ENCODE results near the gene PDK3. TPM values are rescaled to one million over a fixed set of nuclear protein-coding genes. Genes with fewer than 3 reads are reported as not detected.

Gene PDK3
- total RNA-seq, 1 experiment from 2014 or later, result 9.6 TPM

DNA sequence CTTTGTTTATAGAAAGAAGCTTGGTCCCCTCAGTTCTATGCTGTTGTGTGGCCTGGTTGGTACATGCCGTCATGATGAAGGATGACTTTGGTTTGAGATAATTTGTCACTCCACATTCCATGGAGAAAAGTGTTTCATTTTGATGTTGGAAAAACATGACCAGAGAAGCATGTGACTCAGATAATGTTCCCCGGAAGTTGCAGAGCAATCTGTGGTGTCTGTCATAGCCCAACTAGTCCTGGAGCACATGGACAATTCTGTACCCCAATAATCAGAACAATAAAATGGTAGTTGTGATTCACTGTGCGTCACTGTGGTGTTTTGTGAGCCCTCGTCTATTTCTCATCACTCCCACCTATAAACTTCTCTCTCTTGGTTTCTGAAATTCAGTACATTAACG is 85.1 kb downstream of the PDK3 start:
- intact Hi-C loops (cut with micrococcal nuclease), result no loop called here
- no peak overlapping the region for H3K4me3 ChIP-seq (replicated peaks in 1 of 2; ENCODE audit: low read depth in 1 of 2, low read length in 2 of 2)
- CTCF ChIA-PET, result no interaction called here
- no TSS peak for BruUV-seq (replicated peaks)
- no peaks in the 10 kb centered on the region for H4K20me1 ChIP-seq (ENCODE audit: insufficient read depth)
- no peaks in the 10 kb centered on the region for H3K9me3 ChIP-seq (ENCODE audit: control insufficient read depth in 1 of 2, insufficient read depth in 1 of 2, low read depth in 1 of 2, low read length in 2 of 2)
- RAD21 ChIA-PET (ENCODE audit: low non-redundant PET in 1 of 2, low total read pairs in 2 of 2, uncharacterized antibody in 2 of 2, unreplicated experiment in 2 of 2), result no interaction called here
- H3K36me3 ChIP-seq (ENCODE audit: control insufficient read depth in 1 of 2, insufficient read depth in 2 of 2, low read length in 2 of 2), result no peaks in the 10 kb centered on the region
- no peak for ATAC-seq
- no peaks in the 10 kb centered on the region for H3K4me1 ChIP-seq (ENCODE audit: control insufficient read depth in 1 of 2, insufficient read depth in 2 of 2, low read length in 2 of 2)
- H3K27ac ChIP-seq (ENCODE audit: low read depth, low read length), result no peak overlapping the region
- H2AFZ ChIP-seq (ENCODE audit: low read depth, low read length, poor library complexity, severe bottlenecking), result no peak overlapping the region
- no peak overlapping the region for H3K4me2 ChIP-seq (ENCODE audit: low read length)
- no peaks in the 10 kb centered on the region for H3K79me2 ChIP-seq (ENCODE audit: insufficient read depth, low read length)
- no peak for DNase-seq (ENCODE audit: low read depth, low spot score)
- POLR2A ChIA-PET, result no interaction called here
- no peaks in the 10 kb centered on the region for H3K9me2 ChIP-seq (ENCODE audit: insufficient read depth)
- H3K9ac ChIP-seq (ENCODE audit: low read length), result no peak overlapping the region
- no peak for TF ChIP-seq SP1 (IDR thresholded peaks at IDR 0.05; ENCODE audit: low read depth)
- TF ChIP-seq, protein P1, sequence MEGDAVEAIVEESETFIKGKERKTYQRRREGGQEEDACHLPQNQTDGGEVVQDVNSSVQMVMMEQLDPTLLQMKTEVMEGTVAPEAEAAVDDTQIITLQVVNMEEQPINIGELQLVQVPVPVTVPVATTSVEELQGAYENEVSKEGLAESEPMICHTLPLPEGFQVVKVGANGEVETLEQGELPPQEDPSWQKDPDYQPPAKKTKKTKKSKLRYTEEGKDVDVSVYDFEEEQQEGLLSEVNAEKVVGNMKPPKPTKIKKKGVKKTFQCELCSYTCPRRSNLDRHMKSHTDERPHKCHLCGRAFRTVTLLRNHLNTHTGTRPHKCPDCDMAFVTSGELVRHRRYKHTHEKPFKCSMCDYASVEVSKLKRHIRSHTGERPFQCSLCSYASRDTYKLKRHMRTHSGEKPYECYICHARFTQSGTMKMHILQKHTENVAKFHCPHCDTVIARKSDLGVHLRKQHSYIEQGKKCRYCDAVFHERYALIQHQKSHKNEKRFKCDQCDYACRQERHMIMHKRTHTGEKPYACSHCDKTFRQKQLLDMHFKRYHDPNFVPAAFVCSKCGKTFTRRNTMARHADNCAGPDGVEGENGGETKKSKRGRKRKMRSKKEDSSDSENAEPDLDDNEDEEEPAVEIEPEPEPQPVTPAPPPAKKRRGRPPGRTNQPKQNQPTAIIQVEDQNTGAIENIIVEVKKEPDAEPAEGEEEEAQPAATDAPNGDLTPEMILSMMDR (IDR thresholded peaks at IDR 0.05 in 2 of 3, conservative IDR thresholded peaks at IDR 0.05 in 1 of 3; ENCODE audit: borderline replicate concordance in 1 of 3, insufficient read depth in 1 of 3, low read depth in 2 of 3, low read length in 2 of 3), result no peak
- H3K27me3 ChIP-seq (ENCODE audit: insufficient read depth, low read length), result no peaks in the 10 kb centered on the region

DNA sequence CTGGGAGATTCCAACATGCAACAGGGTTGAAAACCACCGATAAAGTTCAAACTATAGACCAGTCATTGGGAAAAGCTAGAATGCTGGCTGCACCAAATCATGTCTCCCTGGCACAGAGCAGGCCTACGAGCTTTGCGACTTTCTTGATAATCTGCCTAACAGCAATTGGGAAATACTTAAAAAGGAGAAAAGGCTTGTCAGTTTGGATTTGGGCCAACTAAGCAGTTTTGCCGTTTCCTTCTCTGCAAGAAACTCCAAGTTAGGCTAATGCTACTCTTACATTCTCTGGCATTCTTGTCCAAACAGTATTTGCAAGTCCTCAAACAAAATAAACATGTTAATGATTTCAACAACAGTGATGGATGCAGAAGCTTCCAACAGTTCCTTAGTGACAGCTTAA is 87.9 kb downstream of the PDK3 start:
- Histone ChIP-seq H2AFZ (ENCODE audit: low read depth, low read length, poor library complexity, severe bottlenecking) (no peak overlapping the region), H3K9me2 (ENCODE audit: insufficient read depth) (no peaks in the 10 kb centered on the region), H3K36me3 (ENCODE audit: control insufficient read depth in 1 of 2, insufficient read depth in 2 of 2, low read length in 2 of 2) (no peaks in the 10 kb centered on the region), H3K9ac (ENCODE audit: low read length) (no peak overlapping the region), H3K27ac (ENCODE audit: low read depth, low read length) (no peak overlapping the region), H4K20me1 (ENCODE audit: insufficient read depth) (no peaks in the 10 kb centered on the region), H3K27me3 (ENCODE audit: insufficient read depth, low read length) (no peaks in the 10 kb centered on the region), H3K4me2 (ENCODE audit: low read length) (no peak overlapping the region), H3K79me2 (ENCODE audit: insufficient read depth, low read length) (no peaks in the 10 kb centered on the region), H3K4me3 (replicated peaks in 1 of 2; ENCODE audit: low read depth in 1 of 2, low read length in 2 of 2) (no peak overlapping the region), H3K9me3 (ENCODE audit: control insufficient read depth in 1 of 2, insufficient read depth in 1 of 2, low read depth in 1 of 2, low read length in 2 of 2) (no peaks in the 10 kb centered on the region), H3K4me1 (ENCODE audit: control insufficient read depth in 1 of 2, insufficient read depth in 2 of 2, low read length in 2 of 2) (no peaks in the 10 kb centered on the region)
- ChIA-PET RAD21 (ENCODE audit: low non-redundant PET in 1 of 2, low total read pairs in 2 of 2, uncharacterized antibody in 2 of 2, unreplicated experiment in 2 of 2) (no interaction called here), POLR2A (no interaction called here), CTCF (no interaction called here)
- DNase-seq (ENCODE audit: low read depth, low spot score) (no peak), ATAC-seq (no peak)
- intact Hi-C loops (cut with micrococcal nuclease), result no loop called here
- TF ChIP-seq ZFX (IDR thresholded peaks at IDR 0.05) (no peak), ZNF274 (IDR thresholded peaks at IDR 0.05; ENCODE audit: low read depth, low read length) (no peak), RAD21 (IDR thresholded peaks at IDR 0.05; ENCODE audit: low read depth) (no peak), ELF1 (IDR thresholded peaks at IDR 0.05; ENCODE audit: borderline replicate concordance, low read depth) (no peak), EGR1 (IDR thresholded peaks at IDR 0.05; ENCODE audit: low read depth) (no peak), SRF (IDR thresholded peaks at IDR 0.05; ENCODE audit: low read depth) (no peak)
- BruUV-seq (replicated peaks), result no TSS peak

Measured in HCT116 (cell line).